Stimulated activated CD8-positive, alpha-beta memory T cell treated with anti-CD3 and anti-CD28 coated beads, Interleukin-15, amount 100 ng/mL, for 48 hours (primary cell): Measurements from ENCODE around the gene CACNA1S.
A peak's percentile ranks its signal among the peaks of the same experiment; 100 is the strongest.

Experiments
- DNase-seq, 2 donors: peaks; one replicate each; pipeline ENCODE4 v3.0.0-alpha.2; 2020; ENCODE audit warnings: low read depth in 2 of 2

Gene CACNA1S

GRCh38 chr1:201140235-201140940, 28.2 kb upstream of the CACNA1S start:
- no peak for DNase-seq

- no peak for DNase-seq
These were observed 27.5 kb upstream of the CACNA1S start for GRCh38 chr1:201139756-201140155.

GRCh38 chr1:201139306-201139705, 27.1 kb upstream of the CACNA1S start:
- DNase-seq, result no peak

- no peak for DNase-seq
These were observed 26.1 kb upstream of the CACNA1S start for GRCh38 chr1:201138311-201138840.

GRCh38 chr1:201137579-201138310, 25.5 kb upstream of the CACNA1S start:
- DNase-seq, result no peak

- no peak for DNase-seq
These were observed 24.8 kb upstream of the CACNA1S start for GRCh38 chr1:201137024-201137392.

GRCh38 chr1:201136355-201137023, 24.3 kb upstream of the CACNA1S start:
- DNase-seq, result no peak

GRCh38 chr1:201134405-201134804, 22.2 kb upstream of the CACNA1S start:
- no peak for DNase-seq

GRCh38 chr1:201131398-201131797, 19.2 kb upstream of the CACNA1S start:
- no peak for DNase-seq

- DNase-seq, result no peak
These were observed 16.7 kb upstream of the CACNA1S start for GRCh38 chr1:201128962-201129361.

GRCh38 chr1:201128476-201128875, 16.2 kb upstream of the CACNA1S start:
- no peak for DNase-seq

GRCh38 chr1:201127755-201128455, 15.7 kb upstream of the CACNA1S start:
- no peak for DNase-seq

- DNase-seq, result no peak
These were observed 14.9 kb upstream of the CACNA1S start, which contains the start of gene ASCL5 for GRCh38 chr1:201126832-201127754. ASCL5 (minus strand) TSS chr1:201127184; CDS start chr1:201115372, 11,812 bp downstream.

GRCh38 chr1:201126463-201126831, 14.2 kb upstream of the CACNA1S start:
- no peak for DNase-seq

- DNase-seq, result no peak
These were observed 13.6 kb upstream of the CACNA1S start for GRCh38 chr1:201125800-201126199.

GRCh38 chr1:201125019-201125418, 12.8 kb upstream of the CACNA1S start:
- DNase-seq, result no peak

- no peak for DNase-seq
These were observed 11.6 kb upstream of the CACNA1S start for GRCh38 chr1:201123866-201124265.

- no peak for DNase-seq
These were observed 10.2 kb upstream of the CACNA1S start for GRCh38 chr1:201122321-201122957.

- peak; percentile 18 to 27 for DNase-seq
These were observed 7.3 kb upstream of the CACNA1S start for GRCh38 chr1:201119206-201120197.
